ENCODE results near the gene SERP2. TPM values are rescaled to one million over a fixed set of nuclear protein-coding genes. Genes with fewer than 3 reads are reported as not detected.

The SERP2 gene
- total and polyA plus RNA-seq, 8 donors: 1.0 to 255 (median 9.3) TPM; not detected in 1

DNA sequence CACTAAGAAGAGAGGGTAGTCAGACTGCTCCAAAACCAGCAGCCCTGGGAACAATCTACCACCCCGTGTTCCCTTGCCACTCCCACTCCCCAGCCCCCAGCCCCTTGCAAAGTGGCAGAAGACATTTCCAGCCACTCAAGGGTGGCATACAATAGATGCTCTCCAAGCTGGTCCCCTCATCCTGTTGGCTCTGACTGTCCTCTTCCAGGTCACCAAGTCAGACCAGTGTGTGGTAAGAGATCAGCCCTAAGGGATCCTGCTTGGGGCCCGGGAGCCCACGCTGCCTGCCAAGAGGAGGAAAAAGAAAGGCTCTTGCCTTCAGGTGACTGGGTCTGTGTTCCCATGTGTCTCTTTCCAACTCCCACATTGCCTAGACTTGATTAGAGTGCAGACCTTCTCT lies 25.0 kb downstream of the SERP2 start:
- TF ChIP-seq POLR2AphosphoS5 (IDR thresholded peaks at IDR 0.05) (no peak), POLR2A (IDR thresholded peaks at IDR 0.05) (no peak), EP300 (IDR thresholded peaks at IDR 0.05) (no peak), CTCF (IDR thresholded peaks at IDR 0.05) (no peak)

DNA sequence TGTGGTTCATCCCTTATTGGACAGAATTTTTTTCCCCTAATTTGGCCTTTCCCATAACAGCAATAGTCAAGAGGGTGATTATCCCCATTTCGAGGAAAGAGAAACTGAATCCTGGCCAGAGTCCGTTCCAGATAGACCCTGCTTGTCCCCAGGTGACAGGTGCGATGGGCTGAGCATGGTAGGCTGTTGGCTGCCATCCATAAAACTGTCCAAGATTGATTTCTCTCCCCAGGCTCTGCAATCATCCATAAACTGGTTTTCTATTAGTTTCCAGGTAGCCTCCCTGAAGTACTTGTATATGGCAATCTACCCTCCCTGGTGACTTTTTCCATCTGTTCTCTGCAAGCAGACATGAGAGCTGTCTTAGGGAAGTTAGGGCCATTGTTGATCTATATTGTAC lies 25.4 kb downstream of the SERP2 start:
- Histone ChIP-seq H3K27me3 (no peaks in the 10 kb centered on the region), H3K9me3 (no peaks in the 10 kb centered on the region), H3K27ac (no peak overlapping the region), H3K4me3 (no peak overlapping the region), H3K4me1 (peaks cover 10 to 49% (median 28%) of the 10 kb centered on the region in 4 donors), H3K36me3 (no peaks in the 10 kb centered on the region)
- intact Hi-C loops (cut with DNase I; ENCODE audit: low total_unique reads): no loop called here
- TF ChIP-seq POLR2AphosphoS5 (IDR thresholded peaks at IDR 0.05) (no peak), EP300 (IDR thresholded peaks at IDR 0.05) (no peak), CTCF (IDR thresholded peaks at IDR 0.05) (no peak), POLR2A (IDR thresholded peaks at IDR 0.05) (no peak)
- WGBS, 5 donors: 80 to 93% (median 88%) methylated on average over 3 of the region's 3 CpGs
- DNase-seq: no peak

More for the DNA sequence above, 25.0 kb downstream of the SERP2 start:
- peaks cover 7 to 47% (median 24%) of the 10 kb centered on the region in 4 donors for H3K4me1 ChIP-seq
- WGBS, 5 donors: 78 to 93% (median 84%) methylated on average over 3 of the region's 3 CpGs
- no peaks in the 10 kb centered on the region for H3K36me3 ChIP-seq
- no peaks in the 10 kb centered on the region for H3K27me3 ChIP-seq
- no peak for DNase-seq
- H3K4me3 ChIP-seq: no peak overlapping the region
- H3K9me3 ChIP-seq: no peaks in the 10 kb centered on the region
- no peak overlapping the region for H3K27ac ChIP-seq
- intact Hi-C loops (cut with DNase I; ENCODE audit: low total_unique reads): no loop called here

DNA sequence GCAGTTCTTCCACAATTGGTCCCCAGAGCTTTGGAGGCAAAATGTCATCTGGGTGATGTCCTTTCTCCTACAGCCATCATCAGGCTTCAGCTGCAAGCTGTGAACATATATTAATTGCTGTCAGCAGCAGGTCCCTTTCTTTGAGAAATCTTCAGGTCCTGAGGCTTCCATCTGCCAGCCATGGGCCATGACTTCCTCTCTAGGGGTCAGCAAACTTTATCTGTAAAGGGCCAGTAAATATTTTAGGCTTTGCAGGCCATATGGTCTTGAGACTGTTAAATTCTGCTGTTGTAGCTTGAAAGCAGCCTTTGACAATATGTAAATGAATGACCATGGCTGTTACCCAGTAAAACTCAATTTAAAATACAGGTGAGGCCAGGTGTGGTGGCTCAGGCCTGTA lies 27.1 kb downstream of the SERP2 start:
- no peak overlapping the region for H3K27ac ChIP-seq
- H3K4me1 ChIP-seq: peaks cover 10 to 46% (median 32%) of the 10 kb centered on the region in 4 donors
- intact Hi-C loops (cut with DNase I; ENCODE audit: low total_unique reads): no loop called here
- no peak for DNase-seq
- no peaks in the 10 kb centered on the region for H3K9me3 ChIP-seq
- H3K4me3 ChIP-seq: no peak overlapping the region
- H3K27me3 ChIP-seq: no peaks in the 10 kb centered on the region
- no peak for TF ChIP-seq POLR2AphosphoS5 (IDR thresholded peaks at IDR 0.05)
- no peak for TF ChIP-seq CTCF (IDR thresholded peaks at IDR 0.05)
- no peak for TF ChIP-seq POLR2A (IDR thresholded peaks at IDR 0.05)
- no peak for TF ChIP-seq EP300 (IDR thresholded peaks at IDR 0.05)
- no peaks in the 10 kb centered on the region for H3K36me3 ChIP-seq

DNA sequence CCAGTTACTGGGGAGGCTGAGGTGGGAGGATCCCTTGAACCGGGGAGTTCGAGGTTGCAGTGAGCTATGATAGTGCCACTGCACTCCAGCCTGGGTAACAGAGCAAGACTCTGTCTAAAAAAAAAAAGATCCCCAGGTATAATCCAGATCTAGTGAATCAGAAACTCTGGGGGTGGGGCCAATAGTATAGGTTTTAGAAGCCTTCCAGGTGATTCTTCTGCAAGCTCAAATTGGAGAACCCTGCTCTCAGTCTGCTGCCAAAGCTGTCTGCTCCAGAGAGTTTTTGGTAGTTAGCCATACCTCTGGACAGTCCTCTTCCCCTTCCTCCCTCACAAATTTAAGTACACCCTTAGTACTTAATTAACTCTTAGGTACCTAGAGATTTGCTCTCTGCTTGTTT lies 28.0 kb downstream of the SERP2 start:
- intact Hi-C loops (cut with DNase I; ENCODE audit: low total_unique reads): no loop called here
- no peak overlapping the region for H3K27ac ChIP-seq

More for the DNA sequence above, 28.0 kb downstream of the SERP2 start:
- no peaks in the 10 kb centered on the region for H3K9me3 ChIP-seq
- 52 to 89% (median 66%) methylated on average over 2 of the region's 2 CpGs for WGBS, 5 donors
- H3K4me1 ChIP-seq: peaks cover 9 to 47% (median 30%) of the 10 kb centered on the region in 4 donors
- no peak for DNase-seq
- TF ChIP-seq CTCF (IDR thresholded peaks at IDR 0.05): no peak
- no peak for TF ChIP-seq EP300 (IDR thresholded peaks at IDR 0.05)
- TF ChIP-seq POLR2AphosphoS5 (IDR thresholded peaks at IDR 0.05): no peak
- no peak for TF ChIP-seq POLR2A (IDR thresholded peaks at IDR 0.05)
- no peaks in the 10 kb centered on the region for H3K27me3 ChIP-seq
- H3K36me3 ChIP-seq: no peaks in the 10 kb centered on the region
- no peak overlapping the region for H3K4me3 ChIP-seq
